Measurements from ENCODE around the gene TSPAN2. TPM values are rescaled to one million over a fixed set of nuclear protein-coding genes. Genes with fewer than 3 reads are reported as not detected.

Gene TSPAN2
- polyA plus RNA-seq, 1 donor from 2014 or later = 34.4 TPM

- no peaks in the 10 kb centered on the region for H3K79me2 ChIP-seq (replicated peaks; ENCODE audit: insufficient read depth, low read length)
- H3K36me3 ChIP-seq (ENCODE audit: insufficient read depth, low read length) = no peaks in the 10 kb centered on the region
- H4K20me1 ChIP-seq (ENCODE audit: insufficient read depth) = no peaks in the 10 kb centered on the region
- no peak overlapping the region for H2AFZ ChIP-seq (ENCODE audit: low read depth, low read length)
- no peak for TF ChIP-seq RAD21 (conservative IDR thresholded peaks at IDR 0.05)
- TF ChIP-seq EP300 (conservative IDR thresholded peaks at IDR 0.05; ENCODE audit: poor library complexity, severe bottlenecking) = no peak
- TF ChIP-seq MXI1 (conservative IDR thresholded peaks at IDR 0.05; ENCODE audit: poor library complexity, severe bottlenecking) = no peak
- no peak for TF ChIP-seq CTCF (IDR thresholded peaks at IDR 0.05; ENCODE audit: poor library complexity, severe bottlenecking)
- no peak for TF ChIP-seq REST (IDR thresholded peaks at IDR 0.05; ENCODE audit: borderline replicate concordance)
- TF ChIP-seq EZH2 (IDR thresholded peaks at IDR 0.05; ENCODE audit: borderline replicate concordance, insufficient read depth, low read length, poor library complexity, severe bottlenecking) = no peak
- no peak for TF ChIP-seq POLR2AphosphoS5 (IDR thresholded peaks at IDR 0.05)
- TF ChIP-seq TAF1 (IDR thresholded peaks at IDR 0.05; ENCODE audit: low read depth) = no peak
- no peak for TF ChIP-seq SMC3 (conservative IDR thresholded peaks at IDR 0.05; ENCODE audit: poor library complexity)
- no peaks in the 10 kb centered on the region for H3K9me2 ChIP-seq (ENCODE audit: insufficient read depth, low read length)
- H3K4me3 ChIP-seq (ENCODE audit: low read length) = no peak overlapping the region
- H3K27ac ChIP-seq (ENCODE audit: low read length) = no peak overlapping the region
- H3K9ac ChIP-seq (ENCODE audit: low read length) = no peak overlapping the region
- no peak overlapping the region for H3K4me2 ChIP-seq (ENCODE audit: low read length)
- H3K27me3 ChIP-seq (ENCODE audit: insufficient read depth, low read depth, low read length) = no peaks in the 10 kb centered on the region
- no peaks in the 10 kb centered on the region for H3F3A ChIP-seq (ENCODE audit: insufficient read depth, low read length, poor library complexity, severe bottlenecking)
- peaks cover 5% of the 10 kb centered on the region for H3K9me3 ChIP-seq (ENCODE audit: low read length)
Observed at GRCh38 chr1:115120296-115120695, 31.0 kb upstream of the TSPAN2 start.

DNA sequence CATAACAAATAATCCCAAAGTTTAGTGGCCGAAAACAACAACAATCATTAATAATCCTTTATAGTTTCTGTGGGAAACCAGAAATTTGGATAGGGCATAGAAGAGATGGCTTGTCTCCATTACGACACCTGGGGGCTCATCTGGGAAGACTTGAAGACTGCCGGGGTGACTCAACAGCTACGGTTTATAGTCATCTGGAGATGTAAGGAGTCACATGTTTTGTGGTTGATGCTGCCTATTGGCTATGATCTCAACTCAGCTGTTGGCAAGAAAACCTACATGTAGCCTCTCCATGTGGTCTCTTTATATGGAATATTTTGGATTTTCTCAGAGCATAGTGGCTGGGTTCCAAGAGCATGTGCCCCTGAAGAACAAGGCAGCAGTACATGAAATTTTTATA, 29.3 kb upstream of the TSPAN2 start:
- Histone ChIP-seq H3K4me2 (ENCODE audit: low read length) (no peak overlapping the region), H4K20me1 (ENCODE audit: insufficient read depth) (no peaks in the 10 kb centered on the region), H2AFZ (ENCODE audit: low read depth, low read length) (no peak overlapping the region), H3K9me2 (ENCODE audit: insufficient read depth, low read length) (no peaks in the 10 kb centered on the region), H3K9ac (ENCODE audit: low read length) (no peak overlapping the region), H3K27ac (ENCODE audit: low read length) (no peak overlapping the region), H3K79me2 (replicated peaks; ENCODE audit: insufficient read depth, low read length) (no peaks in the 10 kb centered on the region), H3K36me3 (ENCODE audit: insufficient read depth, low read length) (no peaks in the 10 kb centered on the region), H3K4me3 (ENCODE audit: low read length) (no peak overlapping the region), H3F3A (ENCODE audit: insufficient read depth, low read length, poor library complexity, severe bottlenecking) (no peaks in the 10 kb centered on the region), H3K9me3 (ENCODE audit: low read length) (peaks cover 4% of the 10 kb centered on the region), H3K27me3 (ENCODE audit: insufficient read depth, low read depth, low read length) (no peaks in the 10 kb centered on the region)
- no peak for TF ChIP-seq REST (IDR thresholded peaks at IDR 0.05; ENCODE audit: borderline replicate concordance)

Data from neural cell (in vitro differentiated cells).